SK-N-SH (cell line): Measurements from ENCODE around the gene VWDE.

Source experiments
- CTCF ChIP-seq: fragments of 200-600 bp; sonication (generic); IDR thresholded peaks from 2 replicates; pipeline ENCODE4 v1.6.1; 2017; ENCODE audit warnings: antibody characterized with exemption, mild to moderate bottlenecking, moderate library complexity
- EZH2phosphoT487 ChIP-seq: fragments of 200-600 bp; sonication (generic); IDR thresholded peaks from 2 replicates; pipeline ENCODE4 v1.6.1; 2017; ENCODE audit warnings: low read depth, mixed run types, mild to moderate bottlenecking, antibody characterized with exemption, moderate library complexity, borderline replicate concordance
- FOXJ3 ChIP-seq: sonication (generic); formaldehyde crosslinking; IDR thresholded peaks from 2 replicates; pipeline ENCODE4 v1.5.1; 2020; ENCODE audit warnings: mild to moderate bottlenecking, missing genetic modification reagents
- FOXM1 ChIP-seq: IDR thresholded peaks from 2 replicates; pipeline ENCODE4 v1.4.0; 2012; ENCODE audit warnings: low read depth, mild to moderate bottlenecking
- JUND ChIP-seq: IDR thresholded peaks from 2 replicates; pipeline ENCODE4 v1.4.0; 2012
- NFIC ChIP-seq: IDR thresholded peaks from 2 replicates; pipeline ENCODE4 v1.4.0; 2012; ENCODE audit warnings: borderline replicate concordance
- PBX3 ChIP-seq: IDR thresholded peaks from 2 replicates; pipeline ENCODE4; 2012
- POLR2AphosphoS5 ChIP-seq: IDR thresholded peaks from 2 replicates; pipeline ENCODE4 v1.6.1; 2012; ENCODE audit warnings: low read depth, low read length
- RAD21 ChIP-seq: IDR thresholded peaks from 2 replicates; pipeline ENCODE4 v1.6.1; 2012; ENCODE audit warnings: mild to moderate bottlenecking, low read length
- REST ChIP-seq: IDR thresholded peaks from 2 replicates; pipeline ENCODE4 v1.6.1; 2012; ENCODE audit warnings: mild to moderate bottlenecking, low read depth, low read length, moderate library complexity
- USF1 ChIP-seq: IDR thresholded peaks from 2 replicates; pipeline ENCODE4 v1.4.0; 2012; ENCODE audit warnings: low read depth, borderline replicate concordance
- YY1 ChIP-seq: IDR thresholded peaks from 2 replicates; pipeline ENCODE4 v1.4.0; 2012; ENCODE audit warnings: low read depth, mild to moderate bottlenecking

- TF ChIP-seq REST (no peak), CTCF (no peak), JUND (no peak), PBX3 (no peak), POLR2AphosphoS5 (no peak), YY1 (no peak), EZH2phosphoT487 (no peak), RAD21 (no peak), FOXM1 (no peak), NFIC (no peak), USF1 (no peak), FOXJ3 (CRISPR knock-in tag) (no peak)
Measured at GRCh38 chr7:12299367-12299766, 104.3 kb downstream of the VWDE start.
